ENCODE data around the gene NCL.

DNA sequence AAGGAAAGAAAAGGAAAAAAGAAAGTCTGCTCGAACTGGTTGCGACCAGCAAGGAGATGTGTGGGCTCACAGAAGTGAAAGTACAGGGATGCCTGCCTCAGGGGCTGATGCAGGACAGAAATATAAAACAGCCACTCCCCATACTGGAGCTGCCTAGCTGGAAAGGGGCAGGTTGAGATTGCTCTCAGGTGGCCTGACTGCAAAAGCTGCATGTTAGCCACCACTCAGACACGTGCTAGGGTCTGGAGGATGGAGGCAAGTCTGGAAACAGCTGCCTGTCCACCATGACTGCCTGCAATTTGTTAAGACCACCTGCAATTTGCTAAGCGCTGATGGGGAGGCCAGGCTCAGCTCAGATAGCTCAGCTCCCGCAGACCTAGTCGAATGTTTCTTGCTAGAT, 50.8 kb downstream of the NCL start:
- no peak for TF ChIP-seq EZH2 (IDR thresholded peaks at IDR 0.05; ENCODE audit: low read depth)
- TF ChIP-seq, protein P1, sequence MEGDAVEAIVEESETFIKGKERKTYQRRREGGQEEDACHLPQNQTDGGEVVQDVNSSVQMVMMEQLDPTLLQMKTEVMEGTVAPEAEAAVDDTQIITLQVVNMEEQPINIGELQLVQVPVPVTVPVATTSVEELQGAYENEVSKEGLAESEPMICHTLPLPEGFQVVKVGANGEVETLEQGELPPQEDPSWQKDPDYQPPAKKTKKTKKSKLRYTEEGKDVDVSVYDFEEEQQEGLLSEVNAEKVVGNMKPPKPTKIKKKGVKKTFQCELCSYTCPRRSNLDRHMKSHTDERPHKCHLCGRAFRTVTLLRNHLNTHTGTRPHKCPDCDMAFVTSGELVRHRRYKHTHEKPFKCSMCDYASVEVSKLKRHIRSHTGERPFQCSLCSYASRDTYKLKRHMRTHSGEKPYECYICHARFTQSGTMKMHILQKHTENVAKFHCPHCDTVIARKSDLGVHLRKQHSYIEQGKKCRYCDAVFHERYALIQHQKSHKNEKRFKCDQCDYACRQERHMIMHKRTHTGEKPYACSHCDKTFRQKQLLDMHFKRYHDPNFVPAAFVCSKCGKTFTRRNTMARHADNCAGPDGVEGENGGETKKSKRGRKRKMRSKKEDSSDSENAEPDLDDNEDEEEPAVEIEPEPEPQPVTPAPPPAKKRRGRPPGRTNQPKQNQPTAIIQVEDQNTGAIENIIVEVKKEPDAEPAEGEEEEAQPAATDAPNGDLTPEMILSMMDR (conservative IDR thresholded peaks at IDR 0.05) = no peak

Data from PC-9 (cell line).